OCI-LY1 (cell line): ENCODE data around the gene GTPBP10.

Source experiments
- H2AFZ ChIP-seq: fragments of 200-600 bp; sonication (generic), shearing (Covaris generic); 2 replicates; pipeline ENCODE4 v1.6.0; 2014; ENCODE audit warnings: antibody characterized with exemption, mild to moderate bottlenecking, low read length
- H3F3A ChIP-seq: fragments of 200-600 bp; sonication (generic), shearing (Covaris generic); 2 replicates; pipeline ENCODE4 v1.6.0; 2014; ENCODE audit warnings: mild to moderate bottlenecking, antibody characterized with exemption, low read length, moderate library complexity; ENCODE audit not compliant: insufficient read depth
- H3K27ac ChIP-seq: fragments of 200-600 bp; sonication (generic); 2 replicates; pipeline ENCODE4 v1.5.1; 2014; ENCODE audit warnings: low read length, mixed run types, mild to moderate bottlenecking, low read depth; ENCODE audit not compliant: poor library complexity, severe bottlenecking
- H3K27me3 ChIP-seq: fragments of 200-600 bp; sonication (generic); 2 replicates; pipeline ENCODE4 v1.6.0; 2014; ENCODE audit warnings: antibody characterized with exemption, mild to moderate bottlenecking, low read length, moderate library complexity; ENCODE audit not compliant: insufficient read depth
- H3K36me3 ChIP-seq: fragments of 200-600 bp; sonication (generic); 2 replicates; pipeline ENCODE4 v1.6.1; 2014; ENCODE audit warnings: mild to moderate bottlenecking, antibody characterized with exemption, low read length, moderate library complexity, mixed read lengths; ENCODE audit not compliant: insufficient read depth
- H3K4me1 ChIP-seq: fragments of 200-600 bp; sonication (generic); 2 replicates; pipeline ENCODE4 v1.5.1; 2014; ENCODE audit warnings: mild to moderate bottlenecking, low read length, moderate library complexity; ENCODE audit not compliant: insufficient read depth, severe bottlenecking
- H3K4me2 ChIP-seq: fragments of 200-600 bp; sonication (generic), shearing (Covaris generic); 2 replicates; pipeline ENCODE4 v1.6.1; 2014; ENCODE audit warnings: low read length
- H3K4me3 ChIP-seq: fragments of 200-600 bp; sonication (generic); 2 replicates; pipeline ENCODE4 v1.5.1; 2014; ENCODE audit warnings: low read length, low read depth, mild to moderate bottlenecking, mixed read lengths; ENCODE audit not compliant: poor library complexity, severe bottlenecking
- H3K79me2 ChIP-seq: fragments of 200-600 bp; shearing (Covaris generic); 2 replicates; pipeline ENCODE4 v1.6.1; 2016; ENCODE audit warnings: mixed run types, low read length, mixed read lengths; ENCODE audit not compliant: insufficient read depth
- H3K9ac ChIP-seq: fragments of 200-600 bp; sonication (generic), shearing (Covaris generic); 2 replicates; pipeline ENCODE4 v1.6.1; 2014; ENCODE audit warnings: mild to moderate bottlenecking, low read length, mixed read lengths
- H3K9me2 ChIP-seq: fragments of 200-600 bp; sonication (generic), shearing (Covaris generic); 2 replicates; pipeline ENCODE4 v1.6.1; 2014; ENCODE audit warnings: low read depth, mild to moderate bottlenecking, low read length, mixed read lengths
- H3K9me3 ChIP-seq: fragments of 200-600 bp; shearing (Covaris generic); 2 replicates; pipeline ENCODE4 v1.6.1; 2014; ENCODE audit warnings: low read length, mixed read lengths
- H4K20me1 ChIP-seq: fragments of 200-600 bp; sonication (generic), shearing (Covaris generic); 2 replicates; pipeline ENCODE4 v1.6.0; 2016; ENCODE audit warnings: mild to moderate bottlenecking, low read length; ENCODE audit not compliant: insufficient read depth
- CTCF ChIP-seq: fragments of 200-600 bp; sonication (generic), shearing (Covaris generic); IDR thresholded peaks from 2 replicates; pipeline ENCODE4 v1.5.1; 2017; ENCODE audit warnings: mild to moderate bottlenecking, antibody characterized with exemption, low read length, moderate library complexity, mixed read lengths
- EZH2 ChIP-seq: fragments of 200-600 bp; sonication (generic), shearing (Covaris generic); IDR thresholded peaks from 2 replicates; pipeline ENCODE4 v1.8.0; 2017; ENCODE audit warnings: borderline replicate concordance, mixed run types, mild to moderate bottlenecking, antibody characterized with exemption, low read length, moderate library complexity, mixed read lengths

GTPBP10 gene

GRCh38 chr7:90413185-90413528, 66.6 kb downstream of the GTPBP10 start:
- H3K79me2 ChIP-seq: no peaks in the 10 kb centered on the region
- H3K27ac ChIP-seq: no peak overlapping the region
- H3K9me3 ChIP-seq: no peaks in the 10 kb centered on the region
- TF ChIP-seq EZH2 (no peak), CTCF (no peak; the same call in 1 of the 2 replicates)
- H4K20me1 ChIP-seq: no peaks in the 10 kb centered on the region
- no peak overlapping the region for H3K9ac ChIP-seq
- no peak overlapping the region for H3K4me3 ChIP-seq
- H3K36me3 ChIP-seq: peaks cover 13% of the 10 kb centered on the region
- H3K9me2 ChIP-seq: no peaks in the 10 kb centered on the region
- H3F3A ChIP-seq: no peaks in the 10 kb centered on the region
- no peak overlapping the region for H3K4me2 ChIP-seq
- no peaks in the 10 kb centered on the region for H3K27me3 ChIP-seq
- H2AFZ ChIP-seq: no peak overlapping the region
- no peaks in the 10 kb centered on the region for H3K4me1 ChIP-seq

GRCh38 chr7:90421651-90422050, 75.1 kb downstream of the GTPBP10 start:
- no peak overlapping the region for H3K9ac ChIP-seq

GRCh38 chr7:90424720-90425119, 78.2 kb downstream of the GTPBP10 start:
- Histone ChIP-seq H3K9ac (no peak overlapping the region), H3K4me3 (no peak overlapping the region), H3K4me1 (no peaks in the 10 kb centered on the region), H3K4me2 (no peak overlapping the region), H3K9me3 (no peaks in the 10 kb centered on the region), H3K9me2 (no peaks in the 10 kb centered on the region), H4K20me1 (no peaks in the 10 kb centered on the region), H3K27ac (no peak overlapping the region), H3K79me2 (no peaks in the 10 kb centered on the region), H3F3A (no peaks in the 10 kb centered on the region), H2AFZ (no peak overlapping the region), H3K36me3 (no peaks in the 10 kb centered on the region), H3K27me3 (no peaks in the 10 kb centered on the region)
- TF ChIP-seq EZH2 (no peak), CTCF (no peak)

More at GRCh38 chr7:90421651-90422050, 75.1 kb downstream of the GTPBP10 start:
- Histone ChIP-seq H3K4me2 (no peak overlapping the region), H3K27me3 (no peaks in the 10 kb centered on the region), H4K20me1 (no peaks in the 10 kb centered on the region), H3F3A (no peaks in the 10 kb centered on the region), H3K79me2 (no peaks in the 10 kb centered on the region), H3K27ac (no peak overlapping the region), H3K4me1 (no peaks in the 10 kb centered on the region), H3K9me2 (no peaks in the 10 kb centered on the region), H3K4me3 (no peak overlapping the region), H2AFZ (no peak overlapping the region), H3K9me3 (no peaks in the 10 kb centered on the region), H3K36me3 (no peaks in the 10 kb centered on the region)
- TF ChIP-seq EZH2: no peak

- no peaks in the 10 kb centered on the region for H3K4me1 ChIP-seq
- no peaks in the 10 kb centered on the region for H3F3A ChIP-seq
- H3K9ac ChIP-seq: no peak overlapping the region
- H3K9me3 ChIP-seq: no peaks in the 10 kb centered on the region
- H3K27ac ChIP-seq: no peak overlapping the region
- no peaks in the 10 kb centered on the region for H4K20me1 ChIP-seq
- H3K27me3 ChIP-seq: no peaks in the 10 kb centered on the region
- no peaks in the 10 kb centered on the region for H3K9me2 ChIP-seq
- TF ChIP-seq EZH2: no peak
- no peak for TF ChIP-seq CTCF
- no peak overlapping the region for H2AFZ ChIP-seq
- no peak overlapping the region for H3K4me2 ChIP-seq
- H3K36me3 ChIP-seq: no peaks in the 10 kb centered on the region
- no peak overlapping the region for H3K4me3 ChIP-seq
- no peaks in the 10 kb centered on the region for H3K79me2 ChIP-seq
Observed at GRCh38 chr7:90425376-90425775, 78.9 kb downstream of the GTPBP10 start.
